ENCODE data around the gene PLXNA4.

Gene PLXNA4

GRCh38 chr7:132402096-132402495, 174.2 kb downstream of the PLXNA4 start:
- H3K27ac ChIP-seq (ENCODE audit: low read depth, low read length, poor library complexity, severe bottlenecking) = no peak overlapping the region
- H3K79me2 ChIP-seq (ENCODE audit: insufficient read depth, low read length) = no peaks in the 10 kb centered on the region
- H3K27me3 ChIP-seq (ENCODE audit: insufficient read depth, low read length) = peaks cover 20% of the 10 kb centered on the region; the same call in 1 of the 2 replicates
- H3K4me3 ChIP-seq (ENCODE audit: low read depth, low read length, poor library complexity, severe bottlenecking) = no peak overlapping the region
- no peaks in the 10 kb centered on the region for H3K9me3 ChIP-seq (ENCODE audit: low read length)
- H3F3A ChIP-seq (ENCODE audit: insufficient read depth, low read length) = no peaks in the 10 kb centered on the region
- no peak overlapping the region for H3K9ac ChIP-seq (ENCODE audit: low read length)
- no peak for TF ChIP-seq EZH2 (IDR thresholded peaks at IDR 0.05; ENCODE audit: borderline replicate concordance, low read length)
- TF ChIP-seq, protein P1, sequence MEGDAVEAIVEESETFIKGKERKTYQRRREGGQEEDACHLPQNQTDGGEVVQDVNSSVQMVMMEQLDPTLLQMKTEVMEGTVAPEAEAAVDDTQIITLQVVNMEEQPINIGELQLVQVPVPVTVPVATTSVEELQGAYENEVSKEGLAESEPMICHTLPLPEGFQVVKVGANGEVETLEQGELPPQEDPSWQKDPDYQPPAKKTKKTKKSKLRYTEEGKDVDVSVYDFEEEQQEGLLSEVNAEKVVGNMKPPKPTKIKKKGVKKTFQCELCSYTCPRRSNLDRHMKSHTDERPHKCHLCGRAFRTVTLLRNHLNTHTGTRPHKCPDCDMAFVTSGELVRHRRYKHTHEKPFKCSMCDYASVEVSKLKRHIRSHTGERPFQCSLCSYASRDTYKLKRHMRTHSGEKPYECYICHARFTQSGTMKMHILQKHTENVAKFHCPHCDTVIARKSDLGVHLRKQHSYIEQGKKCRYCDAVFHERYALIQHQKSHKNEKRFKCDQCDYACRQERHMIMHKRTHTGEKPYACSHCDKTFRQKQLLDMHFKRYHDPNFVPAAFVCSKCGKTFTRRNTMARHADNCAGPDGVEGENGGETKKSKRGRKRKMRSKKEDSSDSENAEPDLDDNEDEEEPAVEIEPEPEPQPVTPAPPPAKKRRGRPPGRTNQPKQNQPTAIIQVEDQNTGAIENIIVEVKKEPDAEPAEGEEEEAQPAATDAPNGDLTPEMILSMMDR (IDR thresholded peaks at IDR 0.05; ENCODE audit: low read length) = no peak
- H3K4me1 ChIP-seq (ENCODE audit: insufficient read depth, low read length, severe bottlenecking) = no peaks in the 10 kb centered on the region
- H3K4me2 ChIP-seq (ENCODE audit: low read length) = no peak overlapping the region
- no peaks in the 10 kb centered on the region for H3K9me2 ChIP-seq (ENCODE audit: low read depth, low read length)
- H4K20me1 ChIP-seq (ENCODE audit: insufficient read depth, low read length) = no peaks in the 10 kb centered on the region
- H2AFZ ChIP-seq (ENCODE audit: low read length) = no peak overlapping the region
- no peaks in the 10 kb centered on the region for H3K36me3 ChIP-seq (ENCODE audit: insufficient read depth, low read length)

GRCh38 chr7:132400561-132401142, 175.6 kb downstream of the PLXNA4 start:
- H3K4me1 ChIP-seq (ENCODE audit: insufficient read depth, low read length, severe bottlenecking) = no peaks in the 10 kb centered on the region
- H3K36me3 ChIP-seq (ENCODE audit: insufficient read depth, low read length) = no peaks in the 10 kb centered on the region
- H4K20me1 ChIP-seq (ENCODE audit: insufficient read depth, low read length) = no peaks in the 10 kb centered on the region
- H3K79me2 ChIP-seq (ENCODE audit: insufficient read depth, low read length) = no peaks in the 10 kb centered on the region
- TF ChIP-seq EZH2 (IDR thresholded peaks at IDR 0.05; ENCODE audit: borderline replicate concordance, low read length) = no peak
- TF ChIP-seq, protein P1 (IDR thresholded peaks at IDR 0.05; ENCODE audit: low read length) = no peak
- H3K9me3 ChIP-seq (ENCODE audit: low read length) = no peaks in the 10 kb centered on the region
- H3F3A ChIP-seq (ENCODE audit: insufficient read depth, low read length) = no peaks in the 10 kb centered on the region
- no peak overlapping the region for H3K4me2 ChIP-seq (ENCODE audit: low read length)
- H3K4me3 ChIP-seq (ENCODE audit: low read depth, low read length, poor library complexity, severe bottlenecking) = no peak overlapping the region
- no peak overlapping the region for H2AFZ ChIP-seq (ENCODE audit: low read length)
- no peak overlapping the region for H3K27ac ChIP-seq (ENCODE audit: low read depth, low read length, poor library complexity, severe bottlenecking)
- peaks cover 20% of the 10 kb centered on the region; the same call in 1 of the 2 replicates for H3K27me3 ChIP-seq (ENCODE audit: insufficient read depth, low read length)
- no peak overlapping the region for H3K9ac ChIP-seq (ENCODE audit: low read length)
- no peaks in the 10 kb centered on the region for H3K9me2 ChIP-seq (ENCODE audit: low read depth, low read length)

- Histone ChIP-seq H3K9ac (ENCODE audit: low read length) (no peak overlapping the region), H3K27me3 (ENCODE audit: insufficient read depth, low read length) (peaks cover 20% of the 10 kb centered on the region; the same call in 1 of the 2 replicates)
Measured at GRCh38 chr7:132399367-132399766, 176.9 kb downstream of the PLXNA4 start.

More at GRCh38 chr7:132399367-132399766, 176.9 kb downstream of the PLXNA4 start:
- no peak for TF ChIP-seq EZH2 (IDR thresholded peaks at IDR 0.05; ENCODE audit: borderline replicate concordance, low read length)
- TF ChIP-seq, protein P1 (IDR thresholded peaks at IDR 0.05; ENCODE audit: low read length) = no peak
- Histone ChIP-seq H3K79me2 (ENCODE audit: insufficient read depth, low read length) (no peaks in the 10 kb centered on the region), H3K4me1 (ENCODE audit: insufficient read depth, low read length, severe bottlenecking) (no peaks in the 10 kb centered on the region), H3K4me3 (ENCODE audit: low read depth, low read length, poor library complexity, severe bottlenecking) (no peak overlapping the region), H3K36me3 (ENCODE audit: insufficient read depth, low read length) (no peaks in the 10 kb centered on the region), H3K9me2 (ENCODE audit: low read depth, low read length) (no peaks in the 10 kb centered on the region), H3F3A (ENCODE audit: insufficient read depth, low read length) (no peaks in the 10 kb centered on the region), H2AFZ (ENCODE audit: low read length) (no peak overlapping the region), H3K4me2 (ENCODE audit: low read length) (no peak overlapping the region), H3K9me3 (ENCODE audit: low read length) (no peaks in the 10 kb centered on the region), H3K27ac (ENCODE audit: low read depth, low read length, poor library complexity, severe bottlenecking) (no peak overlapping the region), H4K20me1 (ENCODE audit: insufficient read depth, low read length) (no peaks in the 10 kb centered on the region)
